Measurements from ENCODE around the gene HIVEP3.

The HIVEP3 gene

GRCh38 chr1:41675401-41675800 lies 243.3 kb downstream of the HIVEP3 start:
- peak overlapping the region; percentile 58; the same call in 1 of the 2 replicates for H3K9ac ChIP-seq (ENCODE audit: low read depth, low read length)
- DNase-seq = no peak
- H3K79me2 ChIP-seq (ENCODE audit: insufficient read depth, low read length) = peaks cover 84% of the 10 kb centered on the region
- ATAC-seq (ENCODE audit: insufficient read depth, low read depth) = no peak
- no peaks in the 10 kb centered on the region for H3K27me3 ChIP-seq (ENCODE audit: insufficient read depth, low read length, poor library complexity)
- no peaks in the 10 kb centered on the region for H3K9me3 ChIP-seq (ENCODE audit: insufficient read depth, low read length, severe bottlenecking)
- no peak overlapping the region for H3K4me3 ChIP-seq (ENCODE audit: low read depth in 1 of 2, low read length in 2 of 2)
- peaks cover 18% of the 10 kb centered on the region for H3K36me3 ChIP-seq (ENCODE audit: insufficient read depth, low read length)
- H4K20me1 ChIP-seq (ENCODE audit: insufficient read depth, low read length) = peaks cover 19% of the 10 kb centered on the region
- H2AFZ ChIP-seq (ENCODE audit: low read depth, low read length) = no peak overlapping the region
- peaks cover 100% of the 10 kb centered on the region for H3K4me1 ChIP-seq (ENCODE audit: insufficient read depth, low read length)
- TF ChIP-seq CTCF (IDR thresholded peaks at IDR 0.05; ENCODE audit: borderline replicate concordance, extremely low read depth, low read length, poor library complexity, severe bottlenecking) (no peak), EZH2 (IDR thresholded peaks at IDR 0.05; ENCODE audit: borderline replicate concordance, low read depth, low read length, severe bottlenecking) (no peak)
- no peak overlapping the region for H3K4me2 ChIP-seq (ENCODE audit: insufficient read depth, low read length)
- H3K27ac ChIP-seq (ENCODE audit: low read length) = peak overlapping the region; percentile 99

GRCh38 chr1:41674522-41674921 lies 244.2 kb downstream of the HIVEP3 start:
- Histone ChIP-seq H3K4me1 (ENCODE audit: insufficient read depth, low read length) (peaks cover 100% of the 10 kb centered on the region), H3K4me2 (ENCODE audit: insufficient read depth, low read length) (peak overlapping the region; percentile 57)
- no peak for ATAC-seq (ENCODE audit: insufficient read depth, low read depth)

GRCh38 chr1:41673806-41674205 lies 244.9 kb downstream of the HIVEP3 start:
- H3K27ac ChIP-seq (ENCODE audit: low read length) = peak overlapping the region; percentile 99
- H3K4me2 ChIP-seq (ENCODE audit: insufficient read depth, low read length) = peak overlapping the region; percentile 57
- H2AFZ ChIP-seq (ENCODE audit: low read depth, low read length) = no peak overlapping the region
- TF ChIP-seq CTCF (IDR thresholded peaks at IDR 0.05; ENCODE audit: borderline replicate concordance, extremely low read depth, low read length, poor library complexity, severe bottlenecking) (peak; percentile 19), EZH2 (IDR thresholded peaks at IDR 0.05; ENCODE audit: borderline replicate concordance, low read depth, low read length, severe bottlenecking) (no peak)
- no peaks in the 10 kb centered on the region for H3K9me3 ChIP-seq (ENCODE audit: insufficient read depth, low read length, severe bottlenecking)
- H3K4me3 ChIP-seq (ENCODE audit: low read depth in 1 of 2, low read length in 2 of 2) = peak overlapping the region in 1 of 2 experiments; percentile 26; a peak in 1 of 4 replicates
- peaks cover 84% of the 10 kb centered on the region for H3K79me2 ChIP-seq (ENCODE audit: insufficient read depth, low read length)
- peaks cover 100% of the 10 kb centered on the region for H3K4me1 ChIP-seq (ENCODE audit: insufficient read depth, low read length)
- peaks cover 18% of the 10 kb centered on the region for H3K36me3 ChIP-seq (ENCODE audit: insufficient read depth, low read length)
- H3K9ac ChIP-seq (ENCODE audit: low read depth, low read length) = peak overlapping the region; percentile 58
- H4K20me1 ChIP-seq (ENCODE audit: insufficient read depth, low read length) = peaks cover 11% of the 10 kb centered on the region; the same call in 1 of the 2 replicates
- no peaks in the 10 kb centered on the region for H3K27me3 ChIP-seq (ENCODE audit: insufficient read depth, low read length, poor library complexity)
- DNase-seq (peak; percentile 93), ATAC-seq (ENCODE audit: insufficient read depth, low read depth) (peak; percentile 70)

More at GRCh38 chr1:41674522-41674921, 244.2 kb downstream of the HIVEP3 start:
- Histone ChIP-seq H3K36me3 (ENCODE audit: insufficient read depth, low read length) (peaks cover 18% of the 10 kb centered on the region), H2AFZ (ENCODE audit: low read depth, low read length) (no peak overlapping the region), H3K4me3 (ENCODE audit: low read depth in 1 of 2, low read length in 2 of 2) (peak overlapping the region in 1 of 2 experiments; percentile 18; a peak in 1 of 4 replicates), H3K9me3 (ENCODE audit: insufficient read depth, low read length, severe bottlenecking) (no peaks in the 10 kb centered on the region), H3K27me3 (ENCODE audit: insufficient read depth, low read length, poor library complexity) (no peaks in the 10 kb centered on the region), H4K20me1 (ENCODE audit: insufficient read depth, low read length) (peaks cover 18% of the 10 kb centered on the region), H3K79me2 (ENCODE audit: insufficient read depth, low read length) (peaks cover 84% of the 10 kb centered on the region), H3K9ac (ENCODE audit: low read depth, low read length) (peak overlapping the region; percentile 58), H3K27ac (ENCODE audit: low read length) (peak overlapping the region; percentile 99)
- no peak for TF ChIP-seq EZH2 (IDR thresholded peaks at IDR 0.05; ENCODE audit: borderline replicate concordance, low read depth, low read length, severe bottlenecking)
- no peak for TF ChIP-seq CTCF (IDR thresholded peaks at IDR 0.05; ENCODE audit: borderline replicate concordance, extremely low read depth, low read length, poor library complexity, severe bottlenecking)
- DNase-seq = no peak

Data from DND-41 (cell line).